Measurements from ENCODE around the gene MAPK4. TPM values are rescaled to one million over a fixed set of nuclear protein-coding genes. Genes with fewer than 3 reads are reported as not detected.
"Not testable (repeated sequence)": the region's sequence is repeated elsewhere in the genome, so short reads cannot be mapped to it uniquely, and the experiment has no call there.

The MAPK4 gene
- total RNA-seq, 4 donors from 2014 or later, result 0.26 to 2.8 (median 0.77) TPM

DNA sequence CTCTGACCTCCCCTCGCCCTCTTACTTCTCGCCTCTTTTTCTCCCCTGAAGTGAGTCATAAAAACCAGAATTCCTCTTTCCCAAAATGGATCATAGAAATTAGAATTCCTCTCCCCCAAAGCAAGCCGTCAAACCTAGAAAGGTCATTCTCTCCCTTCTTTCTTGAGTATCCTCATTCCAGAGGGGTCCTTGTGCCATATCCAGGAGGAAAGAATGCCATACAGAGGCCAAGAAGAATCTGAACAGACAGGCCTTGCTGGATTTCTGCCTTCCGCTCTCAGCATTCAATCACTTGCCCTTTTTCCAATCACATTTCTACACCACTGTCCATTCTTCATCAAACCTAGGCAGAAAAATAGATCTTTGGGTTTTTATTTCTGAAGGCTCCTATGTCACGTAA lies 31.1 kb upstream of the MAPK4 start:
- Histone ChIP-seq H3K27ac (no peak overlapping the region), H3K27me3 (no peaks in the 10 kb centered on the region), H3K9me3 (no peaks in the 10 kb centered on the region), H3K36me3 (no peaks in the 10 kb centered on the region), H3K4me1 (no peaks in the 10 kb centered on the region), H3K4me3 (no peak overlapping the region)
- intact Hi-C loops (cut with DNase I; ENCODE audit: low total_unique reads), result no loop called here
- DNase-seq, result no peak
- TF ChIP-seq POLR2A (IDR thresholded peaks at IDR 0.05), result no peak
- TF ChIP-seq, protein P1, sequence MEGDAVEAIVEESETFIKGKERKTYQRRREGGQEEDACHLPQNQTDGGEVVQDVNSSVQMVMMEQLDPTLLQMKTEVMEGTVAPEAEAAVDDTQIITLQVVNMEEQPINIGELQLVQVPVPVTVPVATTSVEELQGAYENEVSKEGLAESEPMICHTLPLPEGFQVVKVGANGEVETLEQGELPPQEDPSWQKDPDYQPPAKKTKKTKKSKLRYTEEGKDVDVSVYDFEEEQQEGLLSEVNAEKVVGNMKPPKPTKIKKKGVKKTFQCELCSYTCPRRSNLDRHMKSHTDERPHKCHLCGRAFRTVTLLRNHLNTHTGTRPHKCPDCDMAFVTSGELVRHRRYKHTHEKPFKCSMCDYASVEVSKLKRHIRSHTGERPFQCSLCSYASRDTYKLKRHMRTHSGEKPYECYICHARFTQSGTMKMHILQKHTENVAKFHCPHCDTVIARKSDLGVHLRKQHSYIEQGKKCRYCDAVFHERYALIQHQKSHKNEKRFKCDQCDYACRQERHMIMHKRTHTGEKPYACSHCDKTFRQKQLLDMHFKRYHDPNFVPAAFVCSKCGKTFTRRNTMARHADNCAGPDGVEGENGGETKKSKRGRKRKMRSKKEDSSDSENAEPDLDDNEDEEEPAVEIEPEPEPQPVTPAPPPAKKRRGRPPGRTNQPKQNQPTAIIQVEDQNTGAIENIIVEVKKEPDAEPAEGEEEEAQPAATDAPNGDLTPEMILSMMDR (IDR thresholded peaks at IDR 0.05), result no peak

DNA sequence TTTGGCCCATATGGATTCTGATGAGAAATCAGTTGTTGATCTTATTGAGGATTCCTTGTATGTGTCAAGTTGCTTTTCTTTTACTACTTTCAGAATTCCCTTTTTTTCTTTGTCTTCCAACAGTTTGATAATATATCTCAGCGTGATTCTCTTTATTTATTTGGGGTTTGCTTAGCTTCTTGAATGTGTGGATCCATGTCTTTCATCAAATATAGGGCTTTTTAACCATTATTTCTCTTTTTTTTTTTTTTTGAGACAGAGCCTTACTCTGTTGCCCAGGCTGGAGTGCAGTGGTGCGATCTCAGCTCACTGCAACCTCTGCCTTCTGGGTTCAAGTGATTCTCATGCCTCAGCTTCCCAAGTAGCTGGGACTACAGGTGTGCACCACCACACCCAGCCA lies 26.1 kb upstream of the MAPK4 start:
- H3K4me1 ChIP-seq; H3K27ac ChIP-seq; intact Hi-C loops (cut with DNase I; ENCODE audit: low total_unique reads); H3K27me3 ChIP-seq; H3K9me3 ChIP-seq; H3K36me3 ChIP-seq; DNase-seq; H3K4me3 ChIP-seq: not testable (repeated sequence)

DNA sequence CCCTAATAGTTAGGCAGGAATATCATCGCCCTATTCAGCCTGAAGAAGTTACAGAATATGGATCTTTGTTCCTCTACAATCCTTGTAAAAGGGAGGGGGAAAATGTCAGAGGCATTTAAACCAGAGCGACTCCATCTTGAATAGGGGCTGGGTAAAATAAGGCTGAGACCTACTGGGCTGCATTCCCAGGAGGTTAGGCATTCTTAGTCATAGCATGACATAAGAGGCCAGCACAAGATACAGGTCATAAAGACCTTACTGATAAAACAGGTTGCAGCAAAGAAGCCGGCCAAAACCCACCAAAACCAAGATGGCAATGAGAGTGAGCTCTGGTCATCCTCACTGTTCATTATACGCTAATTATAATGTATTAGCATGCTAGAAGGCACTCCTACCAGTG lies 15.4 kb upstream of the MAPK4 start:
- intact Hi-C loops (cut with DNase I; ENCODE audit: low total_unique reads); DNase-seq; H3K4me1 ChIP-seq; H3K27me3 ChIP-seq; H3K36me3 ChIP-seq; H3K27ac ChIP-seq; H3K9me3 ChIP-seq; H3K4me3 ChIP-seq: not testable (repeated sequence)

DNA sequence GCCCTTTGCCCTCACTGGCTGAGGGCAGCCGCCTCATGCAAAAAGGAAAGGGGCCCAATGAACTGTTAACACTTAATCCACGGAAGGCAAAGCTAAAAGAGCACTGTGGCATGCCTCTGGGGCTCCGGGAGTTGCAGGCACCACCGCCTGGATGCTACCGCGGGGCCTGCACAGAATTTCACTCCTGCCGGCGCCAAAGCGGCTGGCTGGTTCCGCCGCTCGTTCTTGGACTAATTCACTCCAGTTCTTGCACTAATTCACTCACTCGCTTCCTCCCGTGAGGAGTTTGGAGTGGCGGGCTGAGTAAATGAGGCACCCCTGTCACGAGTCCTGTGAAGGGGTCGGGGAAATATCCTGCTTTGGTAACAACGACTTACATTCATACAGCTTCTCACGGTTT lies 14.0 kb upstream of the MAPK4 start:
- no peak for DNase-seq
- Histone ChIP-seq H3K9me3 (no peaks in the 10 kb centered on the region), H3K27ac (no peak overlapping the region), H3K36me3 (no peaks in the 10 kb centered on the region), H3K4me3 (no peak overlapping the region), H3K27me3 (no peaks in the 10 kb centered on the region), H3K4me1 (no peaks in the 10 kb centered on the region)
- intact Hi-C loops (cut with DNase I; ENCODE audit: low total_unique reads), result no loop called here
- no peak for TF ChIP-seq POLR2A (IDR thresholded peaks at IDR 0.05)
- TF ChIP-seq, protein P1 (IDR thresholded peaks at IDR 0.05), result no peak

DNA sequence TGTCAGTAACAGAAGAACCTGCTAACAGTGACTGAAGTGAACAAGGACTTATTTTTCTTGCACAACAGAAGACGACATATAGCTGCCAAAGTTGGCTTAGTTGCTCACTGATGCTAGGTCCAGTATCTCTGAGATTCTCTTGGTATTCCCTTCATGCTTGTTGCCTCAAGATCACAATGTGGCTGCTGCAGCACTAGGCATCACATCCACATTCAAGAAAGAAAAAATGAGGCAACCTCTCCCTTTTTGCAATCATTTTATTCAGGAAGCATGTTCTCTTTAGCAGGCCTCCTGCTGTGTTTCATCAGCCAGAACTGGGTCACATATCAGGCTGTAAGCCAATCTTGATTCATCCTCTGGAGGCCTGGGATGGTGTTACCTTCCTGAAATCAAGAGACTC lies 11.7 kb upstream of the MAPK4 start:
- H3K27me3 ChIP-seq, result no peaks in the 10 kb centered on the region
- intact Hi-C loops (cut with DNase I; ENCODE audit: low total_unique reads), result no loop called here
- H3K27ac ChIP-seq, result no peak overlapping the region
- DNase-seq, result no peak
- no peak overlapping the region for H3K4me3 ChIP-seq
- H3K4me1 ChIP-seq, result no peaks in the 10 kb centered on the region
- H3K36me3 ChIP-seq, result no peaks in the 10 kb centered on the region
- no peak for TF ChIP-seq POLR2A (IDR thresholded peaks at IDR 0.05)
- TF ChIP-seq, protein P1 (IDR thresholded peaks at IDR 0.05), result no peak
- no peaks in the 10 kb centered on the region for H3K9me3 ChIP-seq

DNA sequence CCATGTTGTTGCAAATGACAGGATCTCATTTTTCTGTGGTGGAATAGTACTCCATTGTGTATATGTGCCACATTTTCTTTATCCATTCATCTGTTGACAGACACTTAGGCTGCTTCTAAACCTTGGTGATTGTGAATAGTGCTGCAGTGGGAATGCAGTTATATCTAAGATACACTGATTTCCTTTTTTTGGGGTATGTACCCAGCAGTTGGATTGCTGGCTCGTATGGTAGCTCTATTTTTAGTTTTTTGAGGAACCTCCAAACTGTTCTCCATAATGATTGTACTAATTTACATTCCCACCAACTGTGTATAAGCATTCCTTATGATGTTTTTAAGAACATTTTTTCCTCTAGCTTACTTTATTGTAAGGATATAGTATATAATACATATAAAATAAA lies 8.2 kb upstream of the MAPK4 start:
- H3K27ac ChIP-seq; H3K9me3 ChIP-seq; H3K4me3 ChIP-seq; intact Hi-C loops (cut with DNase I; ENCODE audit: low total_unique reads); H3K4me1 ChIP-seq; DNase-seq; H3K36me3 ChIP-seq; H3K27me3 ChIP-seq: not testable (repeated sequence)

DNA sequence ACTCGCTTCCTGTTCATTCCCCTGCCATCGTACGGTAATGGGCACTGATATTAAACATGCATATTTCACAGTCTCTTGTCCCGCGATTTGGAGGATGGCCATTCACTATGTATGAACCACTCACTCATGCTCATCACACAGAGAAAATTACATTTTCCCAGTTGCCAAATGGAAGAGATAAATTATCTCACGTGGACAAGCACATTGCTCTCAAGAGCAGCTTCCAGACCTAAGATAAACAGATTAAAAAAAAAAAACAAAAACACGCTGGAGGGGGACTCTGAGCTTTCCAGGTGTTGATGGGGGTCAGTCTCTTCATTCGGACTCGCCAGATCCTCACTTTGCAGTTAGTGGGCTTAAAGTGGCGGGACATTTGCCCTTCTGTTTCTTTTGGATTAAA lies 1.7 kb upstream of the MAPK4 start:
- no peak for DNase-seq
- intact Hi-C loops (cut with DNase I; ENCODE audit: low total_unique reads), result no loop called here
- no peaks in the 10 kb centered on the region for H3K9me3 ChIP-seq
- no peaks in the 10 kb centered on the region for H3K36me3 ChIP-seq
- TF ChIP-seq, protein P1 (IDR thresholded peaks at IDR 0.05), result no peak
- no peak for TF ChIP-seq POLR2A (IDR thresholded peaks at IDR 0.05)
- no peak overlapping the region for H3K4me3 ChIP-seq
- H3K27me3 ChIP-seq, result peaks cover 0 to 9% of the 10 kb centered on the region in 2 donors
- H3K4me1 ChIP-seq, result peaks cover 0 to 12% of the 10 kb centered on the region in 2 donors
- H3K27ac ChIP-seq, result no peak overlapping the region

Measured in uterus (tissue), 4 donors.